Vagina (tissue), 2 donors: Measurements from ENCODE around the gene VLDLR. TPM values are rescaled to one million over a fixed set of nuclear protein-coding genes. Genes with fewer than 3 reads are reported as not detected.

Experiments
- DNase-seq, 2 donors: peaks; one replicate each; pipeline ENCODE4 v3.0.0-alpha.2; 2017; ENCODE audit errors: extremely low spot score in 2 of 2
- H3K27ac ChIP-seq: fragments of 200-600 bp; sonication (generic); one replicate; pipeline ENCODE4 v1.5.1; 2019
- H3K27me3 ChIP-seq: fragments of 200-600 bp; sonication (generic); one replicate; pipeline ENCODE4 v1.5.1; 2019
- H3K36me3 ChIP-seq, 2 donors: fragments of 200-600 bp; sonication (generic); one replicate each; pipeline ENCODE4 v1.5.1; 2017 to 2019
- H3K4me1 ChIP-seq: fragments of 200-600 bp; sonication (generic); one replicate; pipeline ENCODE4 v1.5.1; 2019
- H3K4me3 ChIP-seq, 2 donors: fragments of 200-600 bp; sonication (generic); 1 replicate in 1 of 2; 2 replicates in 1 of 2; pipeline ENCODE4 v1.5.1; 2016 to 2019
- H3K9me3 ChIP-seq: fragments of 200-600 bp; sonication (generic); one replicate; pipeline ENCODE4 v1.5.1; 2019
- POLR2A ChIP-seq, 2 donors: fragments of 450-650 bp; IDR thresholded peaks; one replicate each; pipeline ENCODE4 v1.6.1; 2017; ENCODE audit warnings: antibody characterized with exemption in 2 of 2, mild to moderate bottlenecking in 2 of 2, moderate library complexity in 2 of 2
- POLR2AphosphoS5 ChIP-seq, 2 donors: sonication (generic); formaldehyde crosslinking; IDR thresholded peaks; one replicate each; pipeline ENCODE4 v1.9.0; 2017; ENCODE audit warnings: antibody characterized with exemption in 2 of 2, mild to moderate bottlenecking in 2 of 2, low read depth in 1 of 2; ENCODE audit not compliant: insufficient read depth in 1 of 2
- intact Hi-C: fragments of 100-400 bp; cut with DNase I; formaldehyde crosslinking; loops from one replicate; pipeline ENCODE4 v1.15.1; 2023
- total RNA-seq: library from RNA; depleted of rRNA; stranded (reverse); fragments of >200 nt; gene quantifications from one replicate; pipeline ENCODE4 v1.2.3, GENCODE V29; 2016
- TF ChIP-seq, protein P1 (sequence below), 3 experiments: fragments of 450-650 bp in 2 of 3; fragments of 200-600 bp in 1 of 3; sonication (generic) in 1 of 3; IDR thresholded peaks; one replicate each; pipeline ENCODE4 v1.5.1; 2017 to 2019; ENCODE audit warnings: antibody characterized with exemption in 3 of 3, mild to moderate bottlenecking in 2 of 3, moderate library complexity in 2 of 3

The VLDLR gene
- total RNA-seq, 1 donor from 2014 or later = 4.7 TPM

DNA sequence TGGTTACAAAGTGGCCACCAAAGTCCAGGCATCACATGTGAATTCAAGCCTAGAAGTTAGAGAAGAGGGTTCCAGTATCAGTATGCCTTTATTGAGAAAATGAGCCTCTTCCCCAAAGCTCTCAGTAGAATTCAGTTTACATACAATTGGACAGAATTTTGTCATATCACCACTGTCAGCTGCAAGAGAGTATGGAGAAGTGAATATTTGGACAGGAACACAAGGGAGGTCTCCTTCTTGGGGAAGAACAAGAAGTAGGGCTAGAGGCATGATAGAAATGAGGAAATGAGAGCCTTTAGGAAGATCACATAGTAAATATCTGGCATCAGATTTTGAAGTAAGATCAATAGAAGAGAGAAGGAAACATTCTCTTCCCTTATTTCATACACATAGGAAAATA, 27.8 kb upstream of the VLDLR start:
- no peak for DNase-seq
- Histone ChIP-seq H3K9me3 (no peaks in the 10 kb centered on the region), H3K4me1 (no peaks in the 10 kb centered on the region), H3K36me3 (no peaks in the 10 kb centered on the region), H3K27ac (no peak overlapping the region), H3K27me3 (no peaks in the 10 kb centered on the region), H3K4me3 (no peak overlapping the region)
- TF ChIP-seq POLR2A (IDR thresholded peaks at IDR 0.05) = no peak
- TF ChIP-seq, protein P1, sequence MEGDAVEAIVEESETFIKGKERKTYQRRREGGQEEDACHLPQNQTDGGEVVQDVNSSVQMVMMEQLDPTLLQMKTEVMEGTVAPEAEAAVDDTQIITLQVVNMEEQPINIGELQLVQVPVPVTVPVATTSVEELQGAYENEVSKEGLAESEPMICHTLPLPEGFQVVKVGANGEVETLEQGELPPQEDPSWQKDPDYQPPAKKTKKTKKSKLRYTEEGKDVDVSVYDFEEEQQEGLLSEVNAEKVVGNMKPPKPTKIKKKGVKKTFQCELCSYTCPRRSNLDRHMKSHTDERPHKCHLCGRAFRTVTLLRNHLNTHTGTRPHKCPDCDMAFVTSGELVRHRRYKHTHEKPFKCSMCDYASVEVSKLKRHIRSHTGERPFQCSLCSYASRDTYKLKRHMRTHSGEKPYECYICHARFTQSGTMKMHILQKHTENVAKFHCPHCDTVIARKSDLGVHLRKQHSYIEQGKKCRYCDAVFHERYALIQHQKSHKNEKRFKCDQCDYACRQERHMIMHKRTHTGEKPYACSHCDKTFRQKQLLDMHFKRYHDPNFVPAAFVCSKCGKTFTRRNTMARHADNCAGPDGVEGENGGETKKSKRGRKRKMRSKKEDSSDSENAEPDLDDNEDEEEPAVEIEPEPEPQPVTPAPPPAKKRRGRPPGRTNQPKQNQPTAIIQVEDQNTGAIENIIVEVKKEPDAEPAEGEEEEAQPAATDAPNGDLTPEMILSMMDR (IDR thresholded peaks at IDR 0.05) = no peak
- no peak for TF ChIP-seq POLR2AphosphoS5 (IDR thresholded peaks at IDR 0.05; ENCODE audit: insufficient read depth in 1 of 2, low read depth in 1 of 2)
- intact Hi-C loops = no loop called here

DNA sequence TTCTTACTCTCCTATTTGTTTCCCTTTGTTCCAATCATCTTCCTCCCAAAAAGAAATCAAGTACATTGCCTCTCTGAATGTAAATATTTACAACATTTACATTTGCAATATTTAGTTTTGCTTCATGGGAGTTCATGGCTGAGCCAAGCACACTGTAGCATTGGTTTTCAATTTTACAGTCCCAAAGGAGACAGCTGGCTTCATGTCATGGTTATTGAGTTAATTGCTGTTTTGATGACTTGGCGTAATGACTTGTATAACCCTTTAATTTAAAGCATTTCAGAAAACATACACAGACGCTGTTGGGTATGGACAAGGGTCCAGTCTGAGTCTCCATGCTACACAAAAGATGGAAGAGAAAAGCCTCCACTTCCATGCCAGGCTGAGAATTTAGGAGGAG, 25.6 kb upstream of the VLDLR start:
- H3K9me3 ChIP-seq = no peaks in the 10 kb centered on the region
- no peaks in the 10 kb centered on the region for H3K27me3 ChIP-seq
- intact Hi-C loops = no loop called here
- no peaks in the 10 kb centered on the region for H3K4me1 ChIP-seq
- no peak overlapping the region for H3K27ac ChIP-seq
- no peak for DNase-seq
- TF ChIP-seq, protein P1 (IDR thresholded peaks at IDR 0.05) = no peak
- TF ChIP-seq POLR2AphosphoS5 (IDR thresholded peaks at IDR 0.05; ENCODE audit: insufficient read depth in 1 of 2, low read depth in 1 of 2) = no peak
- no peak for TF ChIP-seq POLR2A (IDR thresholded peaks at IDR 0.05)
- no peaks in the 10 kb centered on the region for H3K36me3 ChIP-seq
- no peak overlapping the region for H3K4me3 ChIP-seq

DNA sequence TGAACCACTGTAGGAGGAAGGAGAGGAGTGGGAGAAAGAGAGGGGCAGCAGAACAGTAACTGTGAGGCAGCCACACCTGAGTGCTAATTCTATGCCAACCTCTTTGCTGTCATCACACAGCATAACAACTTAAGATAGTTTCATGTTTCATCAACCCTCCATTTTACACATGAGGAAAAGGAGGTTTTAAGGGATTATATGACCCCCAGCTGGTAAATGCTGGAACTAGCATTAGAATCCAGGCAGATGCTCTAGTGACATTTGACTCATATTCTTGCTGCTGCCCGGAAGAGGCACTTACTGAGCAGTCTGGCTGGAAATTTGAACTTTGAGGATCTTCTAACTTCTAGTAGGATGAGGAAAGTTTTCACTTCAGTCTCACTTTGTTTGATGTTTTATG, 24.1 kb upstream of the VLDLR start:
- intact Hi-C loops = no loop called here
- TF ChIP-seq POLR2AphosphoS5 (IDR thresholded peaks at IDR 0.05; ENCODE audit: insufficient read depth in 1 of 2, low read depth in 1 of 2) = no peak
- TF ChIP-seq, protein P1 (IDR thresholded peaks at IDR 0.05) = no peak
- DNase-seq = no peak

DNA sequence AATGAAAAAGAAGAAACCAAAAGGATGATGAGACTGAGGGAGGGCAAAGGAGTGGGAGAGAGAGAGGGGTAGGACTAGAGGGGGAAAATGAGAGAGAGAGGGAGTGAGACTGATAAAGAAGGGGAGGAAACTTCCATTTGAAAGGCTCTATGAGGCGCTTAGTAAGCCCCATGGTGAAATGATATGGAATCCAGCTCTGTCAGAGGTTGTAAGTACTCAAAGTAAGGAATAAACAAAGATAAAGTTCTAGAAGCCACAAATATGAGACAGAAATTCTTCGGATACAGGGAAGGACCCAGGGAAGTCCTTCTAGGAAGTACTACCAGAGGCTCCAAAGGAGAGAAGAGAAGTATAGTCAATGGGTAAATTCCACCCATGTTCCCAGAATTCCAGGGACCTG, 21.7 kb upstream of the VLDLR start:
- no peaks in the 10 kb centered on the region for H3K27me3 ChIP-seq
- intact Hi-C loops = no loop called here
- H3K36me3 ChIP-seq = no peaks in the 10 kb centered on the region
- no peaks in the 10 kb centered on the region for H3K9me3 ChIP-seq
- no peak for DNase-seq
- H3K27ac ChIP-seq = no peak overlapping the region
- no peaks in the 10 kb centered on the region for H3K4me1 ChIP-seq
- H3K4me3 ChIP-seq = no peak overlapping the region
- TF ChIP-seq POLR2A (IDR thresholded peaks at IDR 0.05) (no peak), POLR2AphosphoS5 (IDR thresholded peaks at IDR 0.05; ENCODE audit: insufficient read depth in 1 of 2, low read depth in 1 of 2) (no peak)
- TF ChIP-seq, protein P1 (IDR thresholded peaks at IDR 0.05) = no peak

More for the DNA sequence above, 24.1 kb upstream of the VLDLR start:
- Histone ChIP-seq H3K4me3 (no peak overlapping the region), H3K27me3 (no peaks in the 10 kb centered on the region), H3K9me3 (no peaks in the 10 kb centered on the region), H3K27ac (no peak overlapping the region), H3K4me1 (no peaks in the 10 kb centered on the region), H3K36me3 (no peaks in the 10 kb centered on the region)

DNA sequence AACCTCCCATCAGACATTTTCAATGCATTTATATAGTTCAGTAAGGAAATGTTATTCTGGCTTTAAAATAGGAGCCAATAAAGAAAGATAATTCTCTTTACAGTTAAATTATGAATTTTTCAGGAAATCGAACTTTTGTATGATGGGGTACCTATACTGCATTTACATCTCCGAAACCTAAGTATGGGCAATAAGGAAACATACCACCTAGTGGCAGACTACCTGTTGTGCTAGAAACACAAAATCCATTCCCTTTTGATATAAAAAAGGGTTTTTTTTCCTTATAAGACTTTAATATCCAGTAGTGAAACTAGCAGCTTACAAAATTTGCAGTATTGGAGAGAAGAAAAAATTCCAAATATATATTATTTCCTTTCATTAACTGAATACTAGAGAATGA, 21.3 kb upstream of the VLDLR start:
- no peak for TF ChIP-seq POLR2A (IDR thresholded peaks at IDR 0.05)
- no peak for TF ChIP-seq POLR2AphosphoS5 (IDR thresholded peaks at IDR 0.05; ENCODE audit: insufficient read depth in 1 of 2, low read depth in 1 of 2)
- TF ChIP-seq, protein P1 (IDR thresholded peaks at IDR 0.05) = no peak
- no peaks in the 10 kb centered on the region for H3K9me3 ChIP-seq
- H3K27me3 ChIP-seq = no peaks in the 10 kb centered on the region
- intact Hi-C loops = no loop called here
- H3K4me3 ChIP-seq = no peak overlapping the region
- no peak for DNase-seq
- no peaks in the 10 kb centered on the region for H3K36me3 ChIP-seq
- no peak overlapping the region for H3K27ac ChIP-seq
- no peaks in the 10 kb centered on the region for H3K4me1 ChIP-seq
